T-helper 1 cell treated with Interleukin-12 subunit alpha and Interleukin-12 subunit beta and Interleukin-4 antibody, amounts not matched to agents 30 μg/mL and 1 μg/mL, for 36 hours (primary cell): ENCODE results near the gene LYAR.

Experiments
- H3K27ac Mint-ChIP-seq: one replicate; pipeline ENCODE4 v1.8.0; 2021; ENCODE audit warnings: mild to moderate bottlenecking, mixed read lengths
- H3K27me3 Mint-ChIP-seq: one replicate; pipeline ENCODE4 v1.8.0; 2021; ENCODE audit warnings: low read depth, mixed read lengths
- H3K36me3 Mint-ChIP-seq: one replicate; pipeline ENCODE4 v1.8.0; 2021; ENCODE audit warnings: low read depth, mixed read lengths
- H3K4me1 Mint-ChIP-seq: one replicate; pipeline ENCODE4 v1.8.0; 2021; ENCODE audit warnings: low read depth, mixed read lengths
- H3K4me3 Mint-ChIP-seq: one replicate; pipeline ENCODE4 v1.8.0; 2021; ENCODE audit warnings: mild to moderate bottlenecking, moderate library complexity, mixed read lengths
- H3K9me3 Mint-ChIP-seq: one replicate; pipeline ENCODE4 v1.8.0; 2021; ENCODE audit warnings: mixed read lengths

LYAR gene

GRCh38 chr4:4323705-4324534 is 34.0 kb upstream of the LYAR start:
- H3K36me3 Mint-ChIP-seq: peaks cover 8% of the 10 kb centered on the region
- H3K4me3 Mint-ChIP-seq: no peak overlapping the region
- H3K9me3 Mint-ChIP-seq: no peaks in the 10 kb centered on the region
- no peak overlapping the region for H3K27ac Mint-ChIP-seq
- H3K27me3 Mint-ChIP-seq: no peaks in the 10 kb centered on the region
- no peaks in the 10 kb centered on the region for H3K4me1 Mint-ChIP-seq

- Mint-ChIP-seq H3K27ac (no peak overlapping the region), H3K4me1 (no peaks in the 10 kb centered on the region)
Measured at GRCh38 chr4:4321951-4322688, 32.2 kb upstream of the LYAR start.

DNA sequence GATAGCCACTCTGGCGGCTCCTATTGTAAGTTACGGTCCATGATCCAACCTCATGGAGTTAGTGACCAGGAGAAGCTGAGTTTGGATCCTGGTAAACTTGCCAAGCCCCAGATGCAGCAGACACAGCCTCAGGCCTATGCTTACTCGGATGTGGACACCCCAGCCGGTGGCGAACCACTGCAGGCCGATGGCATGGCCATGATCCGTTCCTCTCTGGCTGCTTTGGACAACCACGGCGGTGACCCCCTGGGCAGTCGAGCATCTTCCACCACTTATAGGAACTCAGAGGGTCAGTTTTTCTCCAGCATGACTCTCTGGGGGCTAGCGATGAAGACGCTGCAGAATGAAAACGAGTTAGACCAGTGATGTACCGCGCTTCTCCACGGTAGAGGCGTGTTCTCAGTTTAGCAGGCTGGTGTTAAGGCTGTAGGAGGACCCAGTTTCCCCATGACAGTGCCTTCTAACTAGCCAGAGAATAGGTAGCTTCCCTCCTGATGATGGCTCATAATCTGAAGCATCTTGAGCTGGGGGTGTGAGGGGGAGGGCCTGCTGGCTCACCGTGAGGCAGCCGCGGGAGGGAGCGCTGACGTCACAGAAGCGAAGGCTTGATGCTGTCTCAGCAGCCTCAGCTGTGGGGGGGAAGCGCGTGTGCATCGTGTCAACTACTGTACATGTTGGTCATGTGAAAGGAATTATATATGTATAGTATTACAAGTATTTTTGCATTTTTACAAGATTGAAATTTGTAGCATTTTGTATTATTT is 31.2 kb upstream of the LYAR start:
- Mint-ChIP-seq H3K36me3 (peaks cover 8% of the 10 kb centered on the region), H3K9me3 (no peaks in the 10 kb centered on the region), H3K27me3 (no peaks in the 10 kb centered on the region), H3K4me3 (no peak overlapping the region), H3K27ac (no peak overlapping the region), H3K4me1 (no peaks in the 10 kb centered on the region)

More at GRCh38 chr4:4321951-4322688, 32.2 kb upstream of the LYAR start:
- H3K4me3 Mint-ChIP-seq: no peak overlapping the region
- peaks cover 8% of the 10 kb centered on the region for H3K36me3 Mint-ChIP-seq
- H3K27me3 Mint-ChIP-seq: no peaks in the 10 kb centered on the region
- H3K9me3 Mint-ChIP-seq: no peaks in the 10 kb centered on the region

DNA sequence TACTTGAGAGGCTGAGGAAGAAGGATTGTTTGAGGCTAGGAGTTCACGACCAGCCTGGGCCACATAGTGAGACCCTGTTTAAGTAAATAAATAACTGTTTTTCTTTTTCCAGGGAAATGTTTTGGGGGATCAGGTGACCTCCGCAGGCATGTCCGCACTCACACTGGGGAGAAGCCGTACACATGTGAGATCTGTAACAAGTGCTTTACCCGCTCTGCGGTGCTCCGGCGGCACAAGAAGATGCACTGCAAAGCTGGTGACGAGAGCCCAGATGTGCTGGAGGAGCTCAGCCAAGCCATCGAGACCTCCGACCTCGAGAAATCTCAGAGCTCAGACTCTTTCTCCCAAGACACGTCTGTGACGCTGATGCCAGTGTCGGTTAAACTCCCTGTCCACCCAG is 30.6 kb upstream of the LYAR start:
- H3K27ac Mint-ChIP-seq: no peak overlapping the region
- no peaks in the 10 kb centered on the region for H3K9me3 Mint-ChIP-seq
- H3K36me3 Mint-ChIP-seq: peaks cover 10% of the 10 kb centered on the region
- no peaks in the 10 kb centered on the region for H3K27me3 Mint-ChIP-seq
- H3K4me3 Mint-ChIP-seq: no peak overlapping the region
- H3K4me1 Mint-ChIP-seq: no peaks in the 10 kb centered on the region

GRCh38 chr4:4317496-4318232 is 27.7 kb upstream of the LYAR start:
- no peak overlapping the region for H3K4me3 Mint-ChIP-seq
- H3K27me3 Mint-ChIP-seq: no peaks in the 10 kb centered on the region
- no peaks in the 10 kb centered on the region for H3K4me1 Mint-ChIP-seq
- no peaks in the 10 kb centered on the region for H3K9me3 Mint-ChIP-seq
- H3K36me3 Mint-ChIP-seq: peaks cover 10% of the 10 kb centered on the region
- no peak overlapping the region for H3K27ac Mint-ChIP-seq

GRCh38 chr4:4316150-4316495 is 26.2 kb upstream of the LYAR start:
- no peak overlapping the region for H3K27ac Mint-ChIP-seq

DNA sequence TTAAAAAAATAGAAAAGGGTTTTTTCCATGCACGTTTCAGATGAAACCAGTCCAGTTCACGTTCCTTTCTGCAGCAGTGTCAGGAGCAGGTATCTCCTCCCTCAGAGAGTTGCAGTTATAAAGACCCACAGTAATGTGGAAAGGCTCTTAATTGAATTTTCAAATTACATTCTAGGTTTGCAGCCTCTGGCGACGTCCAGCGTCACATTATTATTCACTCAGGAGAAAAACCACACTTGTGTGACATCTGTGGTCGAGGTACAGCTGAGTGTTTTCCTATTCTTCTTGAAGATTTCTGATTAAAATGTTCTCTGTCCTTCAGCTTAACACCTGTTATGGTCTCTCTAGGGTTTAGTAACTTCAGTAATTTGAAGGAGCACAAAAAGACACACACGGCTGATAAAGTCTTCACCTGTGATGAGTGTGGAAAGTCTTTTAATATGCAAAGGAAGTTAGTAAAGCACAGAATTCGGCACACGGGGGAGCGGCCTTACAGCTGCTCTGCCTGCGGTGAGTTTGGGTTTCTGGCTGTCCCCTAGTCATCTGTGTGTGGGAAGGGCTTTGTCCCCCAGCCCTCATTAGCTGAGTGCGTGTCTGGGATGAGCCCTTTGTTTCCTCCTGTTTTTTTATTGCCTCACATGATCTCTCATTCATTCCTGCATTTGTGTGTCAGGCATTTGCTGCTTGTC is 25.7 kb upstream of the LYAR start:
- no peaks in the 10 kb centered on the region for H3K9me3 Mint-ChIP-seq
- H3K4me3 Mint-ChIP-seq: no peak overlapping the region
- no peaks in the 10 kb centered on the region for H3K4me1 Mint-ChIP-seq
- no peaks in the 10 kb centered on the region for H3K27me3 Mint-ChIP-seq
- H3K27ac Mint-ChIP-seq: no peak overlapping the region
- peaks cover 2% of the 10 kb centered on the region for H3K36me3 Mint-ChIP-seq

More at GRCh38 chr4:4316150-4316495, 26.2 kb upstream of the LYAR start:
- Mint-ChIP-seq H3K4me1 (no peaks in the 10 kb centered on the region), H3K27me3 (no peaks in the 10 kb centered on the region), H3K4me3 (no peak overlapping the region), H3K9me3 (no peaks in the 10 kb centered on the region), H3K36me3 (peaks cover 2% of the 10 kb centered on the region)

- no peak overlapping the region for H3K27ac Mint-ChIP-seq
Measured at GRCh38 chr4:4311193-4311592, 21.2 kb upstream of the LYAR start.

DNA sequence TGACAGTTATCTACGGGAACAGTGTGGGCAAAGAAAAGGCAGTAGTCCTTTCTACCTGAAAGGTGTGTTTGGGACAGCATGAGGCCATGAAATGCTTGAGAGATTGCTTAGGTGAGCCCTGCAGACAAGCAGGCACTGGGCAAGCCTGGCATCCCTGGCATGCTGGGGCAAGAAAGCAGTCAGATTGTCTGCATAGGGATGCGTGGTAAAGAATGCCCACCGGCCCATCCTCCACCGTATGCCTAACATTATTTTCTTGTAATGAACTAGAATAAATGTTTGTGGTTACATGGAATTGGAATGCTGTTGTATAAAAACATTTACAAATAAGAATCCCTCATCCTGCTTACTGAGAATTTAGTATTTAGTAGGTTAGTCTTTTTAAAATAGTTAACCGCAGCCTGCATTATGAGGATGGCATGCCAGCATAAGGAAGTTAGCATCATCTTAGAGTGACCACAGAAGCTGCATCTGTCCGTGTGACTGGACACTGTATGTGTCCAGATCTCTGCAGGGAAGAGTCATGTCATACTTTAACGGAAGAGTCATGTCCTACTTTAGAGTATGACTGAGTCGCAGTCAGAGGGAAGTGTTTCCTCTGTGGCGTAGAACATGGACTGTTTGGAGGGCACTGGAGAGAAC is 19.0 kb upstream of the LYAR start:
- Mint-ChIP-seq H3K4me1 (no peaks in the 10 kb centered on the region), H3K9me3 (no peaks in the 10 kb centered on the region), H3K4me3 (no peak overlapping the region), H3K36me3 (peaks cover 8% of the 10 kb centered on the region), H3K27me3 (no peaks in the 10 kb centered on the region), H3K27ac (no peak overlapping the region)

More at GRCh38 chr4:4311193-4311592, 21.2 kb upstream of the LYAR start:
- H3K27me3 Mint-ChIP-seq: no peaks in the 10 kb centered on the region
- peaks cover 6% of the 10 kb centered on the region for H3K36me3 Mint-ChIP-seq
- no peaks in the 10 kb centered on the region for H3K4me1 Mint-ChIP-seq
- H3K4me3 Mint-ChIP-seq: no peak overlapping the region
- no peaks in the 10 kb centered on the region for H3K9me3 Mint-ChIP-seq

- H3K36me3 Mint-ChIP-seq: peaks cover 13% of the 10 kb centered on the region
- H3K4me1 Mint-ChIP-seq: no peaks in the 10 kb centered on the region
- H3K9me3 Mint-ChIP-seq: no peaks in the 10 kb centered on the region
- no peak overlapping the region for H3K27ac Mint-ChIP-seq
- no peak overlapping the region for H3K4me3 Mint-ChIP-seq
- no peaks in the 10 kb centered on the region for H3K27me3 Mint-ChIP-seq
Measured at GRCh38 chr4:4306920-4307319, 17.0 kb upstream of the LYAR start.

DNA sequence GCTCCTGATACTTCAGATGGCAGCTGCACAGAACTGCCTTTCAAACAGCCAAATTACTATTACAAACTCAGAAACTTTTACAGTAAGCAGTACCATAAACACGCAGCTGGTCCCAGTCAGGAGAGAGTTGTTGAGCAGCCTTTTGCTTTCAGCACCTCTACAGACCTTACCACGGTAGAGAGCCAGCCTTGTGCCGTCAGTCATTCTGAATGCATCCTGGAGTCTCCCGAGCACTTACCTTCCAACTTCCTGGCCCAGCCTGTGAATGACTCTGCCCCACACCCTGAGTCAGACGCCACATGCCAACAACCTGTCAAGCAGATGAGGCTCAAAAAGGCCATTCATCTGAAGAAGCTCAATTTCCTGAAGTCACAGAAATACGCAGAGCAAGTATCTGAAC is 12.5 kb upstream of the LYAR start:
- Mint-ChIP-seq H3K27ac (no peak overlapping the region), H3K36me3 (peaks cover 14% of the 10 kb centered on the region), H3K4me1 (peaks cover 2% of the 10 kb centered on the region), H3K9me3 (no peaks in the 10 kb centered on the region), H3K4me3 (no peak overlapping the region), H3K27me3 (no peaks in the 10 kb centered on the region)

DNA sequence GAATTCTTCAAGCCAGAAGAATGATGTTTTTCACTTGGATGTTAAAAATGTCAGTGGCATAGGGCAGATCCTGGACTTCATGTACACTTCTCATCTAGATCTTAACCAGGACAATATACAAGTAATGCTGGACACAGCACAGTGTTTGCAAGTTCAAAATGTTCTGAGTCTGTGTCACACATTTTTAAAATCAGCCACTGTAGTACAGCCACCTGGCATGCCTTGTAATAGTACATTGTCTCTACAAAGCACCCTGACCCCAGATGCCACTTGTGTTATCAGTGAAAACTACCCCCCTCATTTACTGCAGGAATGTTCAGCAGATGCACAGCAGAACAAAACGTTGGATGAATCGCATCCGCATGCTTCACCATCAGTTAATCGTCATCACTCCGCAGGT is 12.0 kb upstream of the LYAR start:
- no peak overlapping the region for H3K27ac Mint-ChIP-seq
- H3K4me1 Mint-ChIP-seq: peaks cover 2% of the 10 kb centered on the region
- peaks cover 11% of the 10 kb centered on the region for H3K36me3 Mint-ChIP-seq
- no peaks in the 10 kb centered on the region for H3K27me3 Mint-ChIP-seq
- H3K9me3 Mint-ChIP-seq: no peaks in the 10 kb centered on the region
- H3K4me3 Mint-ChIP-seq: no peak overlapping the region

DNA sequence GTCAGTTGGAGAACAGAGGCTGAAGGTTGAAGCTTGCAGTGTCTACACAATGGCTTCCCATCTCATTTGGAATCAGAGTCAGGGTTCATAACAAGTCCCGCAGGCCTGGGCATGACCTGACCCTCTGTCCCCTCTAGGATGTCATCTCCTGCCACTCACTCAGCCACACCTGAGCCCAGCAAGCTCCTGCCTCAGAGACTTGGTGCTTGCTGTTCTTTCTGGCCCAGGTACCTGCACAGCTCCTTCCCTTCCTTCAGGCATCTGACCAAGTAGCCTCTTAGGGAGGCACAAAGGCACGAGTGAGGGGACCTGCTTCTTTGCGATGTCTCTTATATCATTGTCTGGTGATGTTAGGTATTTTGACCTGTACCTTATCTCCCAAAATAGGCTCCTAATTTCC is 9.1 kb upstream of the LYAR start:
- Mint-ChIP-seq H3K27me3 (no peaks in the 10 kb centered on the region), H3K9me3 (no peaks in the 10 kb centered on the region), H3K4me3 (no peak overlapping the region), H3K4me1 (peaks cover 7% of the 10 kb centered on the region), H3K27ac (no peak overlapping the region), H3K36me3 (peaks cover 16% of the 10 kb centered on the region)
